GM12878 (cell line): ENCODE data around the gene SLC5A2. TPM values are rescaled to one million over a fixed set of nuclear protein-coding genes. Genes with fewer than 3 reads are reported as not detected.

ENCODE experiments used
- ATAC-seq: fragments of 200-7000 bp; cut with Tn5 transposase; 3 replicates; pipeline ENCODE4 v1.9.1; 2020; ENCODE audit warnings: mild to moderate bottlenecking, moderate library complexity
- BruUV-seq: library from RNA; stranded (reverse); fragments of 400-500 nt; replicated peaks from 2 replicates; lab custom pipeline; 2021; lab: Mats Ljungman, UMichigan
- CTCF ChIA-PET: fragments of 300-600 bp; sonication (Branson Sonifier 250); formaldehyde crosslinking; extraction: SDS; loops from one replicate; lab custom pipeline; 2021; ENCODE audit warnings: inconsistent platforms; lab: Yijun Ruan, JAX
- POLR2A ChIA-PET: fragments of 350-600 bp; formaldehyde crosslinking; extraction: SDS; loops from one replicate; lab custom pipeline; 2021; ENCODE audit warnings: inconsistent platforms; lab: Charles Lee
- RAD21 ChIA-PET: fragments of 300-600 bp; sonication (Branson Sonifier 250); formaldehyde crosslinking; loops from one replicate; lab custom pipeline; 2023; ENCODE audit warnings: antibody characterized with exemption; ENCODE audit not compliant: unreplicated experiment; lab: Charles Lee
- SMC1A ChIA-PET: fragments of 300-600 bp; sonication (Branson Sonifier 250); formaldehyde crosslinking; loops from one replicate; lab custom pipeline; 2023; ENCODE audit not compliant: unreplicated experiment, uncharacterized antibody; lab: Charles Lee
- DNase-seq: peaks from one replicate; pipeline ENCODE4 v3.0.0-alpha.2; 2011; ENCODE audit warnings: low read depth, low spot score
- FAIRE-seq: peaks from 3 replicates; lab custom pipeline; 2011; peaks lifted over from hg19 to GRCh38; lab: Jason Lieb, UNC
- H2AFZ ChIP-seq: 2 replicates; pipeline ENCODE4 v1.6.0; 2011; ENCODE audit warnings: low read depth, low read length, control low read depth; ENCODE audit not compliant: control insufficient read depth
- H3K27ac ChIP-seq: 2 replicates; pipeline ENCODE4 v1.5.1; 2011; ENCODE audit warnings: control low read depth; ENCODE audit not compliant: control insufficient read depth, insufficient read depth
- H3K27me3 ChIP-seq, 2 experiments: replicated peaks in 1 of 2; 2 replicates each; pipeline versions ENCODE4 v1.6.0 to v1.6.1; 2011; ENCODE audit warnings: low read length in 1 of 2; ENCODE audit not compliant: control insufficient read depth in 2 of 2, insufficient read depth in 2 of 2
- H3K36me3 ChIP-seq, 2 experiments: 2 replicates each; pipeline ENCODE4 v1.5.1; 2011; ENCODE audit warnings: low read length in 1 of 2; ENCODE audit not compliant: control insufficient read depth in 2 of 2, insufficient read depth in 2 of 2
- H3K4me1 ChIP-seq: 2 replicates; pipeline ENCODE4 v1.6.1; 2011; ENCODE audit warnings: mild to moderate bottlenecking, low read length, moderate library complexity, mixed read lengths; ENCODE audit not compliant: control insufficient read depth, insufficient read depth
- H3K4me2 ChIP-seq: 2 replicates; pipeline ENCODE4 v1.6.0; 2011; ENCODE audit warnings: control low read depth; ENCODE audit not compliant: control insufficient read depth, insufficient read depth
- H3K4me3 ChIP-seq: fragments of 200-600 bp; sonication (generic); 2 replicates; pipeline ENCODE4 v1.5.1; 2016
- H3K79me2 ChIP-seq: 2 replicates; pipeline ENCODE4 v1.6.0; 2011; ENCODE audit warnings: low read length; ENCODE audit not compliant: control insufficient read depth, insufficient read depth
- H3K9ac ChIP-seq: 2 replicates; pipeline ENCODE4 v1.8.0; 2011; ENCODE audit warnings: low read length, control low read depth, mixed read lengths; ENCODE audit not compliant: control insufficient read depth, insufficient read depth
- H3K9me3 ChIP-seq: replicated peaks from 3 replicates; pipeline ENCODE4 v1.5.1; 2011; ENCODE audit warnings: mild to moderate bottlenecking, low read length; ENCODE audit not compliant: control insufficient read depth, insufficient read depth
- H4K20me1 ChIP-seq: 2 replicates; pipeline ENCODE4 v1.6.0; 2011; ENCODE audit not compliant: control insufficient read depth, insufficient read depth
- IRF4 ChIP-seq: IDR thresholded peaks from 2 replicates; pipeline ENCODE4 v1.6.1; 2011; ENCODE audit warnings: low read depth, low read length
- SIX5 ChIP-seq: IDR thresholded peaks from 2 replicates; pipeline ENCODE4 v1.6.1; 2011; ENCODE audit warnings: mild to moderate bottlenecking, low read depth, low read length, moderate library complexity; ENCODE audit not compliant: severe bottlenecking
- SKIL ChIP-seq: fragments of 450-650 bp; IDR thresholded peaks from 2 replicates; pipeline ENCODE4 v1.6.1; 2017; ENCODE audit warnings: mild to moderate bottlenecking, low read depth, inconsistent platforms; ENCODE audit not compliant: poor library complexity, severe bottlenecking
- SMAD1 ChIP-seq: fragments of 450-650 bp; IDR thresholded peaks from 2 replicates; pipeline ENCODE4 v1.6.1; 2018; ENCODE audit warnings: mild to moderate bottlenecking, low read depth; ENCODE audit not compliant: partially characterized antibody
- SP1 ChIP-seq: IDR thresholded peaks from one replicate; pipeline ENCODE4 v1.6.1; 2011; ENCODE audit warnings: low read depth, low read length
- TCF12 ChIP-seq: IDR thresholded peaks from 2 replicates; pipeline ENCODE4 v1.6.1; 2011; ENCODE audit warnings: low read depth, mild to moderate bottlenecking, low read length
- WGBS: methylation state at CpG from one replicate; pipeline ENCODE4 v1.1.6; 2016; ENCODE audit warnings: low lambda C conversion rate; ENCODE audit not compliant: insufficient replicate concordance, insufficient coverage; ENCODE audit errors: missing lambda C conversion rate; 5-methylcytosine and 5-hydroxymethylcytosine counted together
- in situ Hi-C: fragments of 300-500 bp; cut with MboI; formaldehyde crosslinking; loops from 9 replicates; pipeline ENCODE4 v1.14.3; 2018; ENCODE audit warnings: mixed read lengths
- intact Hi-C: fragments of 100-400 bp; cut with micrococcal nuclease; formaldehyde crosslinking; loops from one replicate; pipeline ENCODE4 v1.14.2; 2022; ENCODE audit not compliant: unreplicated experiment
- polyA plus RNA-seq, 11 experiments: library from polyadenylated mRNA; depleted of rRNA in 4 of 11; unstranded in 6 of 11; stranded (reverse) in 5 of 11; fragments of >200 nt; fragmentation: Nextera tagmentation in 4 of 11; fragmentation: Illumina TruSeq in 1 of 11; extraction: Ambion mirVana in 4 of 11; extraction: Trizol in 1 of 11; gene quantifications; 1 replicate in 1 of 11; 2 replicates in 10 of 11; pipeline versions ENCODE4 v1.2.1 to v1.2.3, GENCODE V29; 2011 to 2016; ENCODE audit warnings: inconsistent platforms in 2 of 11, missing spikeins in 2 of 11, low read depth in 1 of 11
- total RNA-seq, 4 experiments: library from RNA; depleted of rRNA in 3 of 4; stranded (reverse); fragments of >200 nt in 3 of 4; fragmentation: Illumina TruSeq in 1 of 4; extraction: Trizol in 1 of 4; gene quantifications; 2 replicates each; pipeline versions ENCODE4 v1.2.1 to v1.2.3, GENCODE V29; 2013 to 2021

SLC5A2 gene
- total and polyA plus RNA-seq, 10 of the 15 experiments (the other 5 are each of a cell fraction or from before 2014, with no cell fraction given) = 3.6 to 4.8 (median 4.4) TPM; not detected in 6

DNA sequence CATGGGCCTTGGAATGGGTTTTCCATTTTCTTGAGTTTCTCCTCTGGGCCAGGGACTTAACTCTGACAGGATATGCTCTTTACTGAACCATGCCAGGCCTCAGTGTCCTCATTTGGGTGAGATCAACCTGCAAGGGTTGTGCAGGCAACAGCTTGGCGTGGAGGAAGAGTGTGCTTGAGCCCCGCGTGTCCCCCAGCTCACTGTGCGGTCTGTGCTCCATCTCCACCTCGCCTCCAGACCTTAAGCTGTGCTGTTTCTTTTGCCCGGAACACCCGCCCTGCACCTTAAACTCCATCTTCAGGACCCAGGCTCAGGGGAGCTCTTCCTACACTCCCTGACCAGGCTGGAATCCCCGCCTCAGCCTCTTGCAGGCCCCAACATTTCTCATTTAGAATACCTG, 15.6 kb downstream of the SLC5A2 start:
- H3K36me3 ChIP-seq = no peaks in the 10 kb centered on the region; a peak in 2 of 4 replicates
- no peaks in the 10 kb centered on the region for H3K79me2 ChIP-seq
- H3K27me3 ChIP-seq = no peaks in the 10 kb centered on the region
- no peak overlapping the region for H3K4me3 ChIP-seq
- ChIA-PET CTCF (interaction anchor here (1.5 kb wide), 1 partner anchor 38 kb away, joined by 8 read pairs; no protein-coding TSS in a partner anchor), POLR2A (no interaction called here), SMC1A (interaction anchor here (1.0 to 1.6 kb wide), 2 partner anchors 9 to 38 kb away, joined by 3 to 4 read pairs; no protein-coding TSS in a partner anchor), RAD21 (no interaction called here)
- H3K9ac ChIP-seq = no peak overlapping the region
- H3K9me3 ChIP-seq = no peaks in the 10 kb centered on the region
- in situ Hi-C loops (no loop called here), intact Hi-C loops (no loop called here)
- no peak overlapping the region for H3K4me2 ChIP-seq
- H4K20me1 ChIP-seq = no peaks in the 10 kb centered on the region
- BruUV-seq = no TSS peak
- TF ChIP-seq SIX5 (no peak), SKIL (no peak), TCF12 (no peak), SP1 (no peak), IRF4 (no peak), SMAD1 (no peak)
- DNase-seq = no peak
- H3K27ac ChIP-seq = no peak overlapping the region
- H3K4me1 ChIP-seq = no peaks in the 10 kb centered on the region
- no peak for FAIRE-seq
- no peak overlapping the region for H2AFZ ChIP-seq
- ATAC-seq = no peak
- 100% methylated on average over 6 of the region's 8 CpGs for WGBS
